K562 (cell line): Measurements from ENCODE around the gene FES. TPM values are rescaled to one million over a fixed set of nuclear protein-coding genes. Genes with fewer than 3 reads are reported as not detected.
A peak's percentile ranks its signal among the peaks of the same experiment; 100 is the strongest.

Experiments
- ATAC-seq: fragments of 200-7000 bp; cut with Tn5 transposase; 3 replicates; pipeline ENCODE4 v1.9.1; 2020; ENCODE audit warnings: moderate library complexity
- BruUV-seq: library from RNA; stranded (reverse); fragments of 400-500 nt; replicated peaks from 2 replicates; lab custom pipeline; 2021; lab: Mats Ljungman, UMichigan
- CTCF ChIA-PET: fragments of 300-600 bp; formaldehyde crosslinking; extraction: SDS; loops from one replicate; lab custom pipeline; 2021; ENCODE audit warnings: low intra/inter-chr PET ratio; lab: Yijun Ruan, JAX
- POLR2A ChIA-PET: fragments of 300-600, 350-650 bp; sonication (Branson Sonifier 250); formaldehyde crosslinking; extraction: SDS; loops from one replicate; lab custom pipeline; 2021; ENCODE audit warnings: antibody characterized with exemption, inconsistent platforms; lab: Yijun Ruan, JAX
- DNase-seq, 4 experiments: peaks; one replicate each; pipeline versions ENCODE4 v3.0.0 to v3.0.0-alpha.2; 2011 to 2018; ENCODE audit warnings: low spot score in 3 of 4, mixed read lengths in 3 of 4; ENCODE audit errors: extremely low read depth in 1 of 4
- FAIRE-seq: peaks from 2 replicates; lab custom pipeline; 2011; peaks lifted over from hg19 to GRCh38; lab: Jason Lieb, UNC
- H2AFZ ChIP-seq: 2 replicates; pipeline ENCODE4 v1.6.0; 2011; ENCODE audit warnings: low read depth, low read length, control low read depth, inconsistent platforms
- H3K27ac ChIP-seq: fragments of 200-600 bp; 3 replicates; pipeline ENCODE4 v1.8.0; 2011; ENCODE audit warnings: low read depth, mild to moderate bottlenecking, control low read depth, inconsistent platforms, low read length, moderate library complexity, mixed read lengths; ENCODE audit errors: extremely low read depth
- H3K27me3 ChIP-seq, 2 experiments: fragments of 300-600 bp in 1 of 2; 2 replicates in 1 of 2; 3 replicates in 1 of 2; pipeline versions ENCODE4 v1.6.0 to v1.8.0; 2011; ENCODE audit warnings: inconsistent platforms in 2 of 2, low read length in 2 of 2, mild to moderate bottlenecking in 1 of 2, mixed read lengths in 1 of 2, moderate library complexity in 1 of 2; ENCODE audit not compliant: control insufficient read depth in 2 of 2, insufficient read depth in 2 of 2
- H3K36me3 ChIP-seq: fragments of 300-600 bp; 3 replicates; pipeline ENCODE4 v1.8.0; 2011; ENCODE audit warnings: mild to moderate bottlenecking, low read length, inconsistent platforms; ENCODE audit not compliant: control insufficient read depth, insufficient read depth
- H3K4me1 ChIP-seq, 2 experiments: fragments of 200-600 bp in 1 of 2; replicated peaks in 1 of 2; 2 replicates in 1 of 2; 3 replicates in 1 of 2; pipeline versions ENCODE4 v1.5.1 to v1.8.0; 2011; ENCODE audit warnings: inconsistent platforms in 2 of 2, low read length in 2 of 2, mild to moderate bottlenecking in 1 of 2, mixed read lengths in 1 of 2, moderate library complexity in 1 of 2; ENCODE audit not compliant: control insufficient read depth in 2 of 2, insufficient read depth in 2 of 2
- H3K4me2 ChIP-seq: 2 replicates; pipeline ENCODE4 v1.6.1; 2011; ENCODE audit warnings: low read length, control low read depth, inconsistent platforms, mixed read lengths; ENCODE audit not compliant: insufficient read depth
- H3K4me3 ChIP-seq: fragments of 200-600 bp; sonication (generic), shearing (Covaris generic); 2 replicates; pipeline ENCODE4 v1.5.1; 2016; ENCODE audit warnings: control low read depth, inconsistent platforms
- H3K79me2 ChIP-seq: fragments of 200-600 bp; 3 replicates; pipeline ENCODE4 v1.8.0; 2011; ENCODE audit warnings: low read length, inconsistent platforms; ENCODE audit not compliant: control insufficient read depth, insufficient read depth
- H3K9ac ChIP-seq, 2 experiments: 2 replicates each; pipeline versions ENCODE4 v1.6.0 to v1.6.1; 2011; ENCODE audit warnings: low read depth in 2 of 2, low read length in 2 of 2, control low read depth in 1 of 2, inconsistent platforms in 1 of 2, mild to moderate bottlenecking in 1 of 2, mixed read lengths in 1 of 2; ENCODE audit not compliant: insufficient read depth in 1 of 2
- H3K9me1 ChIP-seq: one replicate; pipeline ENCODE4 v1.6.0; 2011; ENCODE audit warnings: inconsistent platforms, mild to moderate bottlenecking, low read length, moderate library complexity; ENCODE audit not compliant: control insufficient read depth, insufficient read depth
- H3K9me3 ChIP-seq: replicated peaks from 2 replicates; pipeline ENCODE4 v1.5.1; 2011; ENCODE audit warnings: low read depth, low read length, inconsistent platforms; ENCODE audit not compliant: control insufficient read depth, insufficient read depth
- H4K20me1 ChIP-seq: replicated peaks from 2 replicates; pipeline ENCODE4 v1.6.1; 2011; ENCODE audit warnings: low read length, inconsistent platforms, mixed read lengths; ENCODE audit not compliant: control insufficient read depth, insufficient read depth
- ATF4 ChIP-seq: fragments of 450-650 bp; formaldehyde crosslinking; IDR thresholded peaks from 2 replicates; pipeline ENCODE4 v1.4.0; 2022; ENCODE audit warnings: mild to moderate bottlenecking, moderate library complexity
- BACH1 ChIP-seq: fragments of 200-800 bp; sonication (Bioruptor generic); IDR thresholded peaks from 2 replicates; pipeline ENCODE4 v1.6.1; 2016; ENCODE audit warnings: missing genetic modification characterization, missing compliant biosample characterization
- FOXJ2 ChIP-seq: fragments of 200-800 bp; sonication (Bioruptor generic); IDR thresholded peaks from 2 replicates; pipeline ENCODE4 v1.6.1; 2016; ENCODE audit warnings: missing genetic modification characterization, missing compliant biosample characterization
- FOXP1 ChIP-seq: sonication (generic); formaldehyde crosslinking; IDR thresholded peaks from 2 replicates; pipeline ENCODE4 v1.8.0; 2022; ENCODE audit warnings: mild to moderate bottlenecking, missing genetic modification reagents
- KHSRP ChIP-seq: fragments of 450-650 bp; IDR thresholded peaks from 2 replicates; pipeline ENCODE4 v1.6.1; 2017
- KLF16 ChIP-seq: IDR thresholded peaks from 2 replicates; pipeline ENCODE4 v1.6.1; 2016; ENCODE audit warnings: antibody characterized with exemption
- MAFF ChIP-seq: IDR thresholded peaks from 2 replicates; pipeline ENCODE4 v1.6.1; 2012; ENCODE audit warnings: low read length, improper control_type of control experiment
- MBD2 ChIP-seq: sonication (generic); IDR thresholded peaks from 2 replicates; pipeline ENCODE4 v1.6.1; 2016; ENCODE audit warnings: low read depth, borderline replicate concordance
- NRF1 ChIP-seq, 2 experiments: fragments of 450-650 bp; IDR thresholded peaks in 1 of 2; conservative IDR thresholded peaks in 1 of 2; 2 replicates each; pipeline ENCODE4 v1.6.1; 2014; ENCODE audit warnings: mild to moderate bottlenecking in 2 of 2
- PHF8 ChIP-seq: fragments of 200-600 bp; sonication (generic); IDR thresholded peaks from 2 replicates; pipeline ENCODE4 v1.6.1; 2012; ENCODE audit warnings: mixed run types, mild to moderate bottlenecking, inconsistent platforms, low read length, moderate library complexity, borderline replicate concordance
- TSC22D4 ChIP-seq: fragments of 450-650 bp; IDR thresholded peaks from 2 replicates; pipeline ENCODE4 v1.6.1; 2016; ENCODE audit warnings: missing genetic modification characterization, missing biosample characterization, control low read depth
- ZNF263 ChIP-seq: sonication (generic); formaldehyde crosslinking; IDR thresholded peaks from 2 replicates; pipeline ENCODE4 v1.8.0; 2022; ENCODE audit warnings: mild to moderate bottlenecking, missing genetic modification reagents, borderline replicate concordance
- WGBS: fragments of 100-300 bp; shearing (Covaris generic); methylation state at CpG from one replicate; pipeline ENCODE4 v1.1.6; 2016; ENCODE audit warnings: low coverage, mixed read lengths; ENCODE audit not compliant: insufficient coverage; ENCODE audit errors: missing lambda C conversion rate; 5-methylcytosine and 5-hydroxymethylcytosine counted together
- in situ Hi-C: fragments of 300-500 bp; cut with MboI; formaldehyde crosslinking; loops from 4 replicates; pipeline ENCODE4 v1.15.0; 2018; ENCODE audit warnings: inconsistent platforms, mixed read lengths
- intact Hi-C: fragments of 100-400 bp; cut with micrococcal nuclease; formaldehyde crosslinking; loops from 2 replicates; pipeline ENCODE4 v1.14.2; 2022
- polyA plus RNA-seq, 8 experiments: library from polyadenylated mRNA; depleted of rRNA in 4 of 8; stranded (reverse) in 5 of 8; unstranded in 3 of 8; fragments of >200 nt; fragmentation: Nextera tagmentation in 2 of 8; fragmentation: Illumina TruSeq in 1 of 8; extraction: Ambion mirVana in 2 of 8; extraction: Trizol in 1 of 8; gene quantifications; 2 replicates each; pipeline versions ENCODE4 v1.2.1 to v1.2.3, GENCODE V29; 2011 to 2014; ENCODE audit warnings: inconsistent platforms in 1 of 8, missing spikeins in 1 of 8
- total RNA-seq, 7 experiments: library from RNA; depleted of rRNA in 6 of 7; stranded (reverse); fragments of >200 nt in 6 of 7; fragmentation: Illumina TruSeq in 2 of 7; extraction: Trizol in 2 of 7; gene quantifications; 2 replicates each; pipeline versions ENCODE4 v1.2.1 to v1.2.3, GENCODE V29; 2011 to 2021; ENCODE audit warnings: low replicate concordance in 1 of 7
- TF ChIP-seq, protein P1 (sequence below): sonication (generic); formaldehyde crosslinking; IDR thresholded peaks from 2 replicates; pipeline ENCODE4 v1.8.0; 2022; ENCODE audit warnings: missing genetic modification reagents, mild to moderate bottlenecking, borderline replicate concordance
- TF ChIP-seq, protein P2 (sequence below): fragments of 250-450 bp; sonication (Bioruptor Pico); IDR thresholded peaks from 2 replicates; pipeline ENCODE4 v1.9.0; 2021; ENCODE audit warnings: mild to moderate bottlenecking

FES gene
- total and polyA plus RNA-seq, 9 of the 15 experiments (the other 6 are each of a cell fraction or from before 2014, with no cell fraction given) = 0.38 to 2.6 (median 0.82) TPM

- TF ChIP-seq TSC22D4 = no peak
- no peak for TF ChIP-seq PHF8
- no peak for TF ChIP-seq ZNF263 (CRISPR knock-in tag)
- no peak for TF ChIP-seq ATF4 (CRISPR knock-in tag)
- TF ChIP-seq MBD2 = no peak
- TF ChIP-seq MAFF = no peak
Observed at GRCh38 chr15:90930861-90931574, 46.7 kb downstream of the FES start (continued).

DNA sequence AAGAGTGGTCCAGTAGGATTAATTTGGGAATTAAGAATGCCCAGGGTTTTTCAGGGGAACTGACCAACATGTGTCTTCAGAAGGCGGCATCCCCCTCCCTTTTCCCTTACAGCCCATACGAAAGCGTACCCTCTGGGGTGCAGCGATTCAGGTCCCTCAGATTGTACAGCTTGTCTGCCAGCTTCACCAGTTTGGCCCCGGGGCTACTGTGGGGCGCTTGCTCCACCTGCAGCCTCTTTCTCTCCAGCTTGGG lies 47.2 kb downstream of the FES start:
- Histone ChIP-seq H3K4me2 (peak overlapping the region; percentile 99), H3K27me3 (no peaks in the 10 kb centered on the region), H3K9me3 (no peaks in the 10 kb centered on the region), H3K79me2 (peaks cover 50% of the 10 kb centered on the region), H3K9ac (peak overlapping the region; percentile 85 to 96), H3K9me1 (no peaks in the 10 kb centered on the region), H3K36me3 (peaks cover 10% of the 10 kb centered on the region; the same call in 2 of the 3 replicates), H4K20me1 (no peaks in the 10 kb centered on the region), H3K4me3 (peak overlapping the region; percentile 66), H2AFZ (peak overlapping the region; percentile 94), H3K27ac (peak overlapping the region; percentile 92), H3K4me1 (peaks cover 39 to 69% of the 10 kb centered on the region in 2 experiments)
- in situ Hi-C loops = no loop called here
- 0% methylated on average over 6 of the region's 6 CpGs for WGBS
- intact Hi-C loops = loop anchor here (1.0 to 10.0 kb wide), 7 partner anchors 30 to 637 kb away; no protein-coding TSS in a partner anchor
- DNase-seq (no peak), FAIRE-seq (no peak), ATAC-seq (no peak)
- POLR2A ChIA-PET = interaction anchor here (0.6 to 6.7 kb wide), 22 partner anchors 9 to 440 kb away, joined by 3 to 70 read pairs (median 4); partner anchors contain the start of gene MAN2A2
- BruUV-seq = no TSS peak
- CTCF ChIA-PET = interaction anchor here (0.8 to 2.2 kb wide), 6 partner anchors 30 to 638 kb away, joined by 3 to 8 read pairs (median 4); no protein-coding TSS in a partner anchor
- TF ChIP-seq NRF1 (conservative IDR thresholded peaks at IDR 0.05 in 1 of 2, IDR thresholded peaks at IDR 0.05 in 1 of 2) (0 out of 4 replicates have a peak, but pooled peaks of 1 of the 2 experiments have one; percentile 10), BACH1 (tag) (peak; percentile 52; the same call in 1 of the 2 replicates), KLF16 (0 out of 2 replicates have a peak, but pooled peaks have one; percentile 21), FOXJ2 (tag) (0 out of 2 replicates have a peak, but pooled peaks have one; percentile 5), KHSRP (no peak), FOXP1 (peak; percentile 57; the same call in 1 of the 2 replicates)
- TF ChIP-seq, protein P1, sequence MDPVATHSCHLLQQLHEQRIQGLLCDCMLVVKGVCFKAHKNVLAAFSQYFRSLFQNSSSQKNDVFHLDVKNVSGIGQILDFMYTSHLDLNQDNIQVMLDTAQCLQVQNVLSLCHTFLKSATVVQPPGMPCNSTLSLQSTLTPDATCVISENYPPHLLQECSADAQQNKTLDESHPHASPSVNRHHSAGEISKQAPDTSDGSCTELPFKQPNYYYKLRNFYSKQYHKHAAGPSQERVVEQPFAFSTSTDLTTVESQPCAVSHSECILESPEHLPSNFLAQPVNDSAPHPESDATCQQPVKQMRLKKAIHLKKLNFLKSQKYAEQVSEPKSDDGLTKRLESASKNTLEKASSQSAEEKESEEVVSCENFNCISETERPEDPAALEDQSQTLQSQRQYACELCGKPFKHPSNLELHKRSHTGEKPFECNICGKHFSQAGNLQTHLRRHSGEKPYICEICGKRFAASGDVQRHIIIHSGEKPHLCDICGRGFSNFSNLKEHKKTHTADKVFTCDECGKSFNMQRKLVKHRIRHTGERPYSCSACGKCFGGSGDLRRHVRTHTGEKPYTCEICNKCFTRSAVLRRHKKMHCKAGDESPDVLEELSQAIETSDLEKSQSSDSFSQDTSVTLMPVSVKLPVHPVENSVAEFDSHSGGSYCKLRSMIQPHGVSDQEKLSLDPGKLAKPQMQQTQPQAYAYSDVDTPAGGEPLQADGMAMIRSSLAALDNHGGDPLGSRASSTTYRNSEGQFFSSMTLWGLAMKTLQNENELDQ = peak; percentile 50; the same call in 1 of the 2 replicates
- TF ChIP-seq, protein P2, sequence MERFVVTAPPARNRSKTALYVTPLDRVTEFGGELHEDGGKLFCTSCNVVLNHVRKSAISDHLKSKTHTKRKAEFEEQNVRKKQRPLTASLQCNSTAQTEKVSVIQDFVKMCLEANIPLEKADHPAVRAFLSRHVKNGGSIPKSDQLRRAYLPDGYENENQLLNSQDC (CRISPR knock-in tag) = no peak
